Kasumi-1 (cell line): ENCODE data around the gene MYH14.

Experiments used
- DNase-seq, 2 experiments: peaks; one replicate each; lab custom pipeline; 2025; lab: John Stamatoyannopoulos, UW

MYH14 gene

GRCh38 chr19:50258918-50259372, 55.5 kb downstream of the MYH14 start:
- DNase-seq = no peak

GRCh38 chr19:50261446-50261970, 58.1 kb downstream of the MYH14 start:
- DNase-seq = no peak

GRCh38 chr19:50263176-50263575, 59.8 kb downstream of the MYH14 start:
- no peak for DNase-seq

GRCh38 chr19:50264483-50265186, 61.2 kb downstream of the MYH14 start:
- no peak for DNase-seq

GRCh38 chr19:50266041-50266440, 62.6 kb downstream of the MYH14 start:
- no peak for DNase-seq

GRCh38 chr19:50266896-50267295, 63.5 kb downstream of the MYH14 start:
- DNase-seq = no peak

GRCh38 chr19:50268041-50268440, 64.6 kb downstream of the MYH14 start:
- no peak for DNase-seq

- no peak for DNase-seq
Measured at GRCh38 chr19:50268501-50268900, 65.1 kb downstream of the MYH14 start.

- no peak for DNase-seq
Measured at GRCh38 chr19:50269653-50270052, 66.2 kb downstream of the MYH14 start.

GRCh38 chr19:50272263-50272897, 69.0 kb downstream of the MYH14 start:
- DNase-seq = no peak

- no peak for DNase-seq
Measured at GRCh38 chr19:50273821-50274220, 70.4 kb downstream of the MYH14 start.

GRCh38 chr19:50275577-50276368, 72.4 kb downstream of the MYH14 start:
- DNase-seq = no peak

GRCh38 chr19:50276370-50277063, 73.1 kb downstream of the MYH14 start:
- no peak for DNase-seq

GRCh38 chr19:50277966-50278580, 74.7 kb downstream of the MYH14 start:
- DNase-seq = no peak

GRCh38 chr19:50280074-50280473, 76.7 kb downstream of the MYH14 start:
- DNase-seq = no peak

- DNase-seq = no peak
Measured at GRCh38 chr19:50280983-50281382, 77.6 kb downstream of the MYH14 start.

GRCh38 chr19:50281491-50281890, 78.1 kb downstream of the MYH14 start:
- no peak for DNase-seq

- no peak for DNase-seq
Measured at GRCh38 chr19:50285833-50286232, 82.4 kb downstream of the MYH14 start.

- no peak for DNase-seq
Measured at GRCh38 chr19:50286443-50286842, 83.0 kb downstream of the MYH14 start.

- no peak for DNase-seq
Measured at GRCh38 chr19:50287331-50287730, 83.9 kb downstream of the MYH14 start.

- no peak for DNase-seq
Measured at GRCh38 chr19:50288954-50289353, 85.5 kb downstream of the MYH14 start.

- no peak for DNase-seq
Measured at GRCh38 chr19:50290011-50290410, 86.6 kb downstream of the MYH14 start.
